ENCODE measurements around the gene NR2F6. TPM values are rescaled to one million over a fixed set of nuclear protein-coding genes. Genes with fewer than 3 reads are reported as not detected.

NR2F6 gene
- total and polyA plus RNA-seq, 2 donors (not counting 1 experiment from before 2014, with no cell fraction given) = 2.0 to 4.9 TPM

- Mint-ChIP-seq H3K4me3 (peak overlapping the region; percentile 77), H3K4me1 (peaks cover 25% of the 10 kb centered on the region), H3K27ac (peak overlapping the region; percentile 53), H3K9me3 (ENCODE audit: insufficient read depth) (no peaks in the 10 kb centered on the region), H3K27me3 (no peaks in the 10 kb centered on the region)
- ChIA-PET POLR2A (interaction anchor here (0.5 to 3.1 kb wide), 3 partner anchors 19 to 30 kb away, joined by 3 to 13 read pairs (median 5); partner anchors contain the start of genes BABAM1, OCEL1 and USE1), CTCF (interaction anchor here (0.6 to 2.2 kb wide), 2 partner anchors 10 to 473 kb away, joined by 3 to 6 read pairs; no protein-coding TSS in a partner anchor)
- ATAC-seq (ENCODE audit: low read depth) (no peak), DNase-seq (peak; percentile 57)
- Histone ChIP-seq H3K4me1 (ENCODE audit: control insufficient read depth in 2 of 2, insufficient read depth in 2 of 2, low read length in 2 of 2) (peaks cover 5 to 29% of the 10 kb centered on the region in 2 donors), H3K4me3 (ENCODE audit: control extremely low read depth in 1 of 5, extremely low read depth in 1 of 5, insufficient read depth in 1 of 5, low read depth in 2 of 5, low read length in 4 of 5) (peak overlapping the region in 3 of 5 experiments; percentile 48 to 58 (median 56)), H3K4me2 (replicated peaks; ENCODE audit: low read depth, low read length, poor library complexity, severe bottlenecking) (peak overlapping the region; percentile 85), H3K9me3 (ENCODE audit: control extremely low read depth in 1 of 3, control insufficient read depth in 2 of 3, insufficient read depth in 1 of 3, low read length in 2 of 3) (peaks cover 0 to 2% (median 0%) of the 10 kb centered on the region in 3 donors), H4K20me1 (ENCODE audit: control insufficient read depth, insufficient read depth, low read length, poor library complexity, severe bottlenecking) (no peaks in the 10 kb centered on the region), H3K79me2 (ENCODE audit: control insufficient read depth, insufficient read depth, low read length) (no peaks in the 10 kb centered on the region), H3K9ac (ENCODE audit: low read length) (peak overlapping the region; percentile 45), H3K36me3 (replicated peaks in 1 of 2; ENCODE audit: control extremely low read depth in 1 of 2, control insufficient read depth in 1 of 2, extremely low read depth in 1 of 2, insufficient read depth in 2 of 2, low read length in 1 of 2) (no peaks in the 10 kb centered on the region), H3K27me3 (replicated peaks in 1 of 4; ENCODE audit: control extremely low read depth in 1 of 4, control insufficient read depth in 3 of 4, insufficient read depth in 4 of 4, low read length in 3 of 4) (no peaks in the 10 kb centered on the region), H3K27ac (ENCODE audit: low read length in 2 of 2) (no peak overlapping the region), H2AFZ (ENCODE audit: insufficient read depth, low read depth, low read length, poor library complexity, severe bottlenecking) (peak overlapping the region; percentile 62)
- intact Hi-C loops (cut with micrococcal nuclease) = loop anchor here (1.0 kb wide), 1 partner anchor 10 kb away; no protein-coding TSS in a partner anchor
- whole genome bisulfite sequencing (ENCODE audit: insufficient coverage) = 3% methylated on average over 97 of the region's 100 CpGs
- no peak for TF ChIP-seq CTCF (IDR thresholded peaks at IDR 0.05)
- TF ChIP-seq EZH2 (IDR thresholded peaks at IDR 0.05; ENCODE audit: borderline replicate concordance, insufficient read depth, low read depth, low read length, poor library complexity, severe bottlenecking) = no peak
These were observed 843 bp downstream of the NR2F6 start for GRCh38 chr19:17244618-17245534.

Measured in B cell (primary cell).